Effector memory CD4-positive, alpha-beta T cell (primary cell): Measurements from ENCODE around the gene GIMAP4.

Source experiments
- DNase-seq, 3 donors: peaks; one replicate each; pipeline ENCODE4 v3.0.0-alpha.2; 2020
- H3K27ac ChIP-seq: 2 replicates; pipeline ENCODE4 v1.7.0; 2013; ENCODE audit warnings: mild to moderate bottlenecking, low read length, moderate library complexity; ENCODE audit not compliant: insufficient read depth, poor library complexity, severe bottlenecking
- H3K27me3 ChIP-seq: replicated peaks from 2 replicates; pipeline ENCODE4 v1.7.0; 2013; ENCODE audit warnings: mild to moderate bottlenecking, low read length; ENCODE audit not compliant: insufficient read depth, control insufficient read depth, poor library complexity, severe bottlenecking
- H3K36me3 ChIP-seq: 2 replicates; pipeline ENCODE4 v1.7.0; 2013; ENCODE audit warnings: mild to moderate bottlenecking, low read length, moderate library complexity; ENCODE audit not compliant: control insufficient read depth, insufficient read depth
- H3K4me1 ChIP-seq: 2 replicates; pipeline ENCODE4 v1.7.0; 2013; ENCODE audit warnings: low read length, mild to moderate bottlenecking; ENCODE audit not compliant: control insufficient read depth, insufficient read depth, poor library complexity, severe bottlenecking
- H3K4me3 ChIP-seq: 2 replicates; pipeline ENCODE4 v1.7.0; 2013; ENCODE audit warnings: low read length, low read depth, mild to moderate bottlenecking; ENCODE audit not compliant: insufficient read depth, poor library complexity, severe bottlenecking
- H3K9me3 ChIP-seq: 2 replicates; pipeline ENCODE4 v1.7.0; 2013; ENCODE audit warnings: mild to moderate bottlenecking, low read length, moderate library complexity; ENCODE audit not compliant: control insufficient read depth

GIMAP4 gene

GRCh38 chr7:150562919-150563318 lies 4.3 kb upstream of the GIMAP4 start:
- Histone ChIP-seq H3K36me3 (peaks cover 4% of the 10 kb centered on the region), H3K4me3 (no peak overlapping the region), H3K9me3 (peaks cover 6% of the 10 kb centered on the region), H3K27me3 (no peaks in the 10 kb centered on the region), H3K4me1 (peaks cover 39% of the 10 kb centered on the region), H3K27ac (peak overlapping the region; percentile 42)
- no peak for DNase-seq

GRCh38 chr7:150564006-150564405 lies 3.2 kb upstream of the GIMAP4 start:
- no peak for DNase-seq
- Histone ChIP-seq H3K4me1 (peaks cover 39% of the 10 kb centered on the region), H3K9me3 (peaks cover 6% of the 10 kb centered on the region), H3K36me3 (peaks cover 4% of the 10 kb centered on the region), H3K4me3 (peak overlapping the region; percentile 25), H3K27ac (peak overlapping the region; percentile 42), H3K27me3 (no peaks in the 10 kb centered on the region)

GRCh38 chr7:150564566-150564965 lies 2.6 kb upstream of the GIMAP4 start:
- Histone ChIP-seq H3K9me3 (peaks cover 6% of the 10 kb centered on the region), H3K4me3 (peak overlapping the region; percentile 25), H3K27ac (peak overlapping the region; percentile 42), H3K4me1 (peaks cover 39% of the 10 kb centered on the region), H3K36me3 (peaks cover 5% of the 10 kb centered on the region), H3K27me3 (no peaks in the 10 kb centered on the region)
- DNase-seq = no peak

GRCh38 chr7:150565239-150565638 lies 2.0 kb upstream of the GIMAP4 start:
- H3K27ac ChIP-seq = no peak overlapping the region
- peaks cover 7% of the 10 kb centered on the region for H3K9me3 ChIP-seq
- no peaks in the 10 kb centered on the region for H3K27me3 ChIP-seq
- no peak for DNase-seq
- peaks cover 11% of the 10 kb centered on the region for H3K36me3 ChIP-seq
- no peak overlapping the region for H3K4me3 ChIP-seq
- peaks cover 42% of the 10 kb centered on the region for H3K4me1 ChIP-seq

GRCh38 chr7:150566123-150566522 lies 1.1 kb upstream of the GIMAP4 start:
- peak overlapping the region; percentile 80 for H3K4me3 ChIP-seq
- no peaks in the 10 kb centered on the region for H3K27me3 ChIP-seq
- H3K36me3 ChIP-seq = peaks cover 18% of the 10 kb centered on the region
- no peak for DNase-seq
- H3K27ac ChIP-seq = peak overlapping the region; percentile 75
- peaks cover 46% of the 10 kb centered on the region for H3K4me1 ChIP-seq
- H3K9me3 ChIP-seq = peaks cover 11% of the 10 kb centered on the region

GRCh38 chr7:150566572-150566971 lies 618 bp upstream of the GIMAP4 start:
- H3K36me3 ChIP-seq = peaks cover 21% of the 10 kb centered on the region
- no peak for DNase-seq
- peak overlapping the region; percentile 80 for H3K4me3 ChIP-seq

GRCh38 chr7:150567871-150568301 lies 696 bp downstream of the GIMAP4 start:
- peaks cover 26% of the 10 kb centered on the region for H3K9me3 ChIP-seq
- peak overlapping the region; percentile 80 for H3K4me3 ChIP-seq
- DNase-seq = no peak
- H3K4me1 ChIP-seq = peaks cover 37% of the 10 kb centered on the region
- no peaks in the 10 kb centered on the region for H3K27me3 ChIP-seq
- H3K36me3 ChIP-seq = peaks cover 34% of the 10 kb centered on the region
- H3K27ac ChIP-seq = peak overlapping the region; percentile 75

More at GRCh38 chr7:150566572-150566971, 618 bp upstream of the GIMAP4 start:
- peak overlapping the region; percentile 75 for H3K27ac ChIP-seq
- H3K27me3 ChIP-seq = no peaks in the 10 kb centered on the region
- H3K4me1 ChIP-seq = peaks cover 46% of the 10 kb centered on the region
- peaks cover 14% of the 10 kb centered on the region for H3K9me3 ChIP-seq

- Histone ChIP-seq H3K4me1 (peaks cover 37% of the 10 kb centered on the region), H3K27ac (peak overlapping the region; percentile 75), H3K4me3 (peak overlapping the region; percentile 80), H3K36me3 (peaks cover 38% of the 10 kb centered on the region), H3K9me3 (peaks cover 31% of the 10 kb centered on the region), H3K27me3 (no peaks in the 10 kb centered on the region)
- no peak for DNase-seq
These were observed 1.5 kb downstream of the GIMAP4 start for GRCh38 chr7:150568714-150569113.

- H3K27ac ChIP-seq = peak overlapping the region; percentile 75
These were observed 2.2 kb downstream of the GIMAP4 start for GRCh38 chr7:150569245-150569955.

GRCh38 chr7:150570556-150571465 lies 3.6 kb downstream of the GIMAP4 start:
- peak overlapping the region; percentile 45 for H3K27ac ChIP-seq
- peaks cover 16% of the 10 kb centered on the region for H3K4me1 ChIP-seq
- H3K9me3 ChIP-seq = peaks cover 36% of the 10 kb centered on the region
- H3K4me3 ChIP-seq = peak overlapping the region; percentile 80
- H3K27me3 ChIP-seq = no peaks in the 10 kb centered on the region
- DNase-seq = no peak
- H3K36me3 ChIP-seq = peaks cover 38% of the 10 kb centered on the region

More at GRCh38 chr7:150569245-150569955, 2.2 kb downstream of the GIMAP4 start:
- Histone ChIP-seq H3K9me3 (peaks cover 36% of the 10 kb centered on the region), H3K4me1 (peaks cover 30% of the 10 kb centered on the region), H3K36me3 (peaks cover 38% of the 10 kb centered on the region), H3K4me3 (peak overlapping the region; percentile 80), H3K27me3 (no peaks in the 10 kb centered on the region)
- no peak for DNase-seq
